Astrocyte (in vitro differentiated cells and primary cell): ENCODE results near the gene SSBP1.

Source experiments
- CTCF ChIP-seq: IDR thresholded peaks from 2 replicates; pipeline ENCODE4 v1.5.1; 2011; ENCODE audit warnings: low read depth, mild to moderate bottlenecking, inconsistent platforms, low read length, moderate library complexity; ENCODE audit not compliant: insufficient read depth
- EZH2 ChIP-seq: IDR thresholded peaks from 2 replicates; pipeline ENCODE4 v1.6.1; 2012; ENCODE audit warnings: mild to moderate bottlenecking, low read length, inconsistent platforms; ENCODE audit not compliant: insufficient read depth

- no peak for TF ChIP-seq CTCF
- no peak for TF ChIP-seq EZH2
These were observed 50.1 kb downstream of the SSBP1 start for GRCh38 chr7:141788296-141788695.
